Head of caudate nucleus (tissue), 42 donors: ENCODE data around the gene MAGEA2B.
"Not testable (repeated sequence)": the region's sequence is repeated elsewhere in the genome, so short reads cannot be mapped to it uniquely, and the experiment has no call there.

ENCODE experiments used
- DNase-seq, 42 donors: peaks; one replicate each; pipeline versions ENCODE4 v3.0.0 to v3.0.0-alpha.2; 2020 to 2021; ENCODE audit warnings: mixed read lengths in 7 of 42
- intact Hi-C: fragments of 100-400 bp; cut with DNase I; formaldehyde crosslinking; loops from one replicate; pipeline ENCODE4 v1.15.0; 2022

The MAGEA2B gene

GRCh38 chrX:152713815-152714787 is at the start of gene MAGEA2B:
MAGEA2B (plus strand) TSS chrX:152714628; CDS start chrX:152717107, 2,479 bp downstream.
- DNase-seq, intact Hi-C loops: not testable (repeated sequence)

GRCh38 chrX:152674135-152674534 is 40.3 kb upstream of the MAGEA2B start:
- no peak for DNase-seq
- intact Hi-C loops = no loop called here

- DNase-seq, intact Hi-C loops: not testable (repeated sequence)
Observed at GRCh38 chrX:152674652-152675051, 39.8 kb upstream of the MAGEA2B start.

- intact Hi-C loops, DNase-seq: not testable (repeated sequence)
Observed at GRCh38 chrX:152681012-152681411, 33.4 kb upstream of the MAGEA2B start.

- intact Hi-C loops = not testable (repeated sequence)
Observed at GRCh38 chrX:152697952-152698931, 16.2 kb upstream of the MAGEA2B start, which contains the start of gene MAGEA3. MAGEA3 (plus strand) TSS chrX:152698794; CDS start chrX:152700833, 2,039 bp downstream.

GRCh38 chrX:152700390-152700789 is 14.0 kb upstream of the MAGEA2B start:
- intact Hi-C loops = not testable (repeated sequence)
- peak in 2 of 42 donors; percentile 6 to 22 for DNase-seq

More at GRCh38 chrX:152697952-152698931, 16.2 kb upstream of the MAGEA2B start, which contains the start of gene MAGEA3:
- not testable (repeated sequence) for DNase-seq

- DNase-seq, intact Hi-C loops: not testable (repeated sequence)
Observed at GRCh38 chrX:152706500-152706899, 7.9 kb upstream of the MAGEA2B start.

GRCh38 chrX:152709173-152709572 is 5.3 kb upstream of the MAGEA2B start, which contains the start of gene CSAG2:
CSAG2 (minus strand) TSS chrX:152709273; CDS start chrX:152709112, 161 bp downstream.
- intact Hi-C loops, DNase-seq: not testable (repeated sequence)

- intact Hi-C loops = not testable (repeated sequence)
Observed at GRCh38 chrX:152713195-152713594, 1.2 kb upstream of the MAGEA2B start.

GRCh38 chrX:152725409-152725808 is 11.0 kb downstream of the MAGEA2B start:
- DNase-seq = no peak
- intact Hi-C loops = no loop called here

More at GRCh38 chrX:152713195-152713594, 1.2 kb upstream of the MAGEA2B start:
- not testable (repeated sequence) for DNase-seq

- peak in 1 of 42 donors; percentile 27 for DNase-seq
- intact Hi-C loops = no loop called here
Observed at GRCh38 chrX:152733261-152733975, 19.0 kb downstream of the MAGEA2B start, which contains the start of the genes CSAG1 and MAGEA12. CSAG1 (minus strand) TSS chrX:152733721; CDS start chrX:152732460, 1,261 bp downstream. MAGEA12 (plus strand) TSS chrX:152733757; CDS start chrX:152736162, 2,405 bp downstream.

GRCh38 chrX:152734143-152734858 is 19.9 kb downstream of the MAGEA2B start:
- intact Hi-C loops, DNase-seq: not testable (repeated sequence)

GRCh38 chrX:152735101-152735500 is 20.7 kb downstream of the MAGEA2B start:
- peak in 1 of 42 donors; percentile 6 for DNase-seq
- intact Hi-C loops = no loop called here

- DNase-seq = peak in 2 of 42 donors; percentile 7 to 14
- intact Hi-C loops = no loop called here
Observed at GRCh38 chrX:152735860-152736511, 21.6 kb downstream of the MAGEA2B start.

- intact Hi-C loops = not testable (repeated sequence)
- peak in 1 of 42 donors; percentile 8 for DNase-seq
Observed at GRCh38 chrX:152736528-152736927, 22.1 kb downstream of the MAGEA2B start.

- no peak for DNase-seq
- intact Hi-C loops = no loop called here
Observed at GRCh38 chrX:152738560-152738959, 24.1 kb downstream of the MAGEA2B start.
